SU-DHL-6 (cell line): Measurements from ENCODE around the gene AFF3.
"Not testable (repeated sequence)": the region's sequence is repeated elsewhere in the genome, so short reads cannot be mapped to it uniquely, and the experiment has no call there.

ENCODE experiments used
- H2AFZ ChIP-seq: fragments of 200-600 bp; sonication (generic); 2 replicates; pipeline ENCODE4 v1.6.1; 2014; ENCODE audit warnings: low read depth, mild to moderate bottlenecking, moderate library complexity, mixed read lengths, antibody characterized with exemption, low read length; ENCODE audit not compliant: severe bottlenecking
- H3F3A ChIP-seq: fragments of 200-600 bp; shearing (Covaris generic); 2 replicates; pipeline ENCODE4 v1.6.0; 2016; ENCODE audit warnings: antibody characterized with exemption, mild to moderate bottlenecking; ENCODE audit not compliant: insufficient read depth
- H3K27ac ChIP-seq: fragments of 200-600 bp; sonication (generic); 2 replicates; pipeline ENCODE4 v1.5.1; 2016; ENCODE audit warnings: low read depth, mild to moderate bottlenecking, low read length, moderate library complexity, mixed read lengths
- H3K27me3 ChIP-seq: fragments of 200-600 bp; sonication (generic), shearing (Covaris generic); 2 replicates; pipeline ENCODE4 v1.6.0; 2014; ENCODE audit warnings: mild to moderate bottlenecking, low read length
- H3K36me3 ChIP-seq: fragments of 200-600 bp; sonication (generic); 2 replicates; pipeline ENCODE4 v1.6.1; 2014; ENCODE audit warnings: mild to moderate bottlenecking, low read length, mixed read lengths
- H3K4me2 ChIP-seq: fragments of 300-600, 200-600 bp; shearing (Covaris generic), sonication (generic); 2 replicates; pipeline ENCODE4 v1.6.0; 2014; ENCODE audit warnings: low read length, low read depth, mild to moderate bottlenecking; ENCODE audit not compliant: poor library complexity, severe bottlenecking
- H3K4me3 ChIP-seq: fragments of 200-600 bp; sonication (generic); 2 replicates; pipeline ENCODE4 v1.5.1; 2014; ENCODE audit warnings: antibody characterized with exemption, low read length, mild to moderate bottlenecking, mixed read lengths; ENCODE audit not compliant: insufficient read depth, poor library complexity, severe bottlenecking
- H3K79me2 ChIP-seq: fragments of 200-600 bp; sonication (generic); 2 replicates; pipeline ENCODE4 v1.6.1; 2014; ENCODE audit warnings: mild to moderate bottlenecking, low read length, moderate library complexity; ENCODE audit not compliant: insufficient read depth
- H3K9ac ChIP-seq: fragments of 200-600 bp; sonication (generic); 2 replicates; pipeline ENCODE4 v1.7.0; 2014; ENCODE audit warnings: mild to moderate bottlenecking, low read length
- H3K9me2 ChIP-seq: fragments of 200-600 bp; sonication (generic); replicated peaks from 2 replicates; pipeline ENCODE4 v1.6.1; 2014; ENCODE audit warnings: low read length; ENCODE audit not compliant: insufficient read depth
- H3K9me3 ChIP-seq: fragments of 200-600 bp; sonication (generic); 2 replicates; pipeline ENCODE4 v1.6.1; 2014; ENCODE audit warnings: low read length, mixed read lengths; ENCODE audit not compliant: insufficient read depth
- H4K20me1 ChIP-seq: fragments of 200-600 bp; sonication (generic); 2 replicates; pipeline ENCODE4 v1.6.1; 2014; ENCODE audit warnings: low read depth, mild to moderate bottlenecking, antibody characterized with exemption, low read length, moderate library complexity, mixed read lengths
- EZH2phosphoT487 ChIP-seq: fragments of 200-600 bp; sonication (generic), shearing (Covaris generic); conservative IDR thresholded peaks from 2 replicates; pipeline ENCODE4 v1.6.1; 2018; ENCODE audit warnings: mild to moderate bottlenecking, antibody characterized with exemption, low read length, moderate library complexity, mixed read lengths
- TF ChIP-seq, protein P1 (sequence below): fragments of 200-600 bp; sonication (generic); IDR thresholded peaks from one replicate; pipeline ENCODE4 v1.5.1; 2017; ENCODE audit warnings: antibody characterized with exemption, mild to moderate bottlenecking, low read length, moderate library complexity; ENCODE audit not compliant: insufficient read depth, poor library complexity, severe bottlenecking

AFF3 gene

GRCh38 chr2:100109986-100110613, 32.3 kb downstream of the AFF3 start:
- Histone ChIP-seq H3K9ac (no peak overlapping the region), H3K79me2 (no peaks in the 10 kb centered on the region), H3K27ac (no peak overlapping the region), H3K9me3 (no peaks in the 10 kb centered on the region), H2AFZ (no peak overlapping the region), H3K36me3 (no peaks in the 10 kb centered on the region), H3K9me2 (no peaks in the 10 kb centered on the region), H3K27me3 (no peaks in the 10 kb centered on the region), H3K4me3 (no peak overlapping the region), H4K20me1 (0 out of 2 replicates have a peak, but pooled peaks cover 5% of the 10 kb centered on the region), H3F3A (0 out of 2 replicates have a peak, but pooled peaks cover 10% of the 10 kb centered on the region), H3K4me2 (no peak overlapping the region)
- TF ChIP-seq, protein P1, sequence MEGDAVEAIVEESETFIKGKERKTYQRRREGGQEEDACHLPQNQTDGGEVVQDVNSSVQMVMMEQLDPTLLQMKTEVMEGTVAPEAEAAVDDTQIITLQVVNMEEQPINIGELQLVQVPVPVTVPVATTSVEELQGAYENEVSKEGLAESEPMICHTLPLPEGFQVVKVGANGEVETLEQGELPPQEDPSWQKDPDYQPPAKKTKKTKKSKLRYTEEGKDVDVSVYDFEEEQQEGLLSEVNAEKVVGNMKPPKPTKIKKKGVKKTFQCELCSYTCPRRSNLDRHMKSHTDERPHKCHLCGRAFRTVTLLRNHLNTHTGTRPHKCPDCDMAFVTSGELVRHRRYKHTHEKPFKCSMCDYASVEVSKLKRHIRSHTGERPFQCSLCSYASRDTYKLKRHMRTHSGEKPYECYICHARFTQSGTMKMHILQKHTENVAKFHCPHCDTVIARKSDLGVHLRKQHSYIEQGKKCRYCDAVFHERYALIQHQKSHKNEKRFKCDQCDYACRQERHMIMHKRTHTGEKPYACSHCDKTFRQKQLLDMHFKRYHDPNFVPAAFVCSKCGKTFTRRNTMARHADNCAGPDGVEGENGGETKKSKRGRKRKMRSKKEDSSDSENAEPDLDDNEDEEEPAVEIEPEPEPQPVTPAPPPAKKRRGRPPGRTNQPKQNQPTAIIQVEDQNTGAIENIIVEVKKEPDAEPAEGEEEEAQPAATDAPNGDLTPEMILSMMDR = no peak
- no peak for TF ChIP-seq EZH2phosphoT487

- H3K9me2 ChIP-seq, H2AFZ ChIP-seq, H3K79me2 ChIP-seq, H3K9me3 ChIP-seq, H3K4me2 ChIP-seq, H3K27ac ChIP-seq, H3K27me3 ChIP-seq, H4K20me1 ChIP-seq, H3F3A ChIP-seq, H3K4me3 ChIP-seq, H3K36me3 ChIP-seq, H3K9ac ChIP-seq: not testable (repeated sequence)
These were observed 33.8 kb downstream of the AFF3 start for GRCh38 chr2:100108648-100109020.

DNA sequence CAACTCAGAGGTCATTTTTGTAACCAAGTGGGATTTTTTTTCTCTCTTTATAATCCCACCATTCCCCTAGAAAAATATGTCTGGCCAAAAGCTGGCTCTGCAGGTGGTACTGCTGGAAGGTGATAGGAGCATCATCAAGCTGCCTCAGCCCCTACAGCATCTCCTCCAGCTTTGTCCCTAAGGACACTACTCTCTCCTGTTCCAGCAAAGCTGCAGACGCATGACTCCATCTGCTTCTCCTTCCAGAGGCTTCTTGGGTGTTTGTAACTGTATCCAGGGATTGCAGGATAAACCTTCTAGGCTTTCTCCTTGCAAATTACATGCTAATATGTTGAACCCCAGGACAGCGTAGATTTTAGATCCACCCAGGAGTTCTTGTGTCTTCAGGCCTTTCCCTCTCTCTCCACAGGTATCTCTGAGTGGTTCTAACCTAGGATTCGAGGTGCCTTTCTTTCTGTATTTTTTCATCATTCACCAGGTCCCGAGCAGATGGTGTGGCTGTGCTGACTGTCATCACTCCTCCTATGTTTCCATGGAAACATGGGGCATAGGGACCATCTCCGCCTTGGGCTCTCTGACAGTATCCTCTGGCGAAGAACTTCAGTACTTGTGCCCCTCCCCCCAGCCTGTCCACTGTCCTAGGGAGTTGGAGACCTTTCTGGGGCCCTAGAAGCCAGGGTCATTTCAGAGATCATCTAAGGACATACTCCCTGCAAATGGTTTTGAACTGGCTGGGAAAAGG, 34.3 kb downstream of the AFF3 start:
- no peaks in the 10 kb centered on the region for H3K79me2 ChIP-seq
- H3K9ac ChIP-seq = no peak overlapping the region
- H4K20me1 ChIP-seq = 0 out of 2 replicates have a peak, but pooled peaks cover 5% of the 10 kb centered on the region
- TF ChIP-seq EZH2phosphoT487 = no peak
- TF ChIP-seq, protein P1 = no peak
- H3K9me3 ChIP-seq = no peaks in the 10 kb centered on the region
- no peak overlapping the region for H2AFZ ChIP-seq
- no peak overlapping the region for H3K27ac ChIP-seq
- H3K9me2 ChIP-seq = no peaks in the 10 kb centered on the region
- no peaks in the 10 kb centered on the region for H3K36me3 ChIP-seq
- no peak overlapping the region for H3K4me2 ChIP-seq
- H3K4me3 ChIP-seq = no peak overlapping the region
- H3F3A ChIP-seq = 0 out of 2 replicates have a peak, but pooled peaks cover 7% of the 10 kb centered on the region
- H3K27me3 ChIP-seq = no peaks in the 10 kb centered on the region

DNA sequence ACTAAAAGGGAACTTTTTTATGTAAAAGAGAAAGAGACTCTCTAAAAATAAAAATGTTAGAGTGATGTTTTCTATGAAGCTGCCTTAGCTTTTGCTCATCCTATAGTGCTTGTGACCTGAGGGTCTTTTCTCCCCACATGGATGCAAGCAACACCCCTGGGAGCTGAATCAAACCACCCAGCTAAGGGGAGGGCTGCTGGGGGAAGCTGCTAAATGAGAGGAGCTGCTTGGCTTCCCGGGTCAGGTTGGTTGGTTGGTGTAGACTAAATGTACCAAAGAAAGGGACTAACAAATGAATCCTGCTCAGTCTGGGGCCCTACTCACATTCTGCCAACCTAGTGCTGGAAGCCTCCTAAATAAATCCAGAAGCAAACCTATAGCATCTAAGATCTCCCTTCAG, 35.0 kb downstream of the AFF3 start:
- Histone ChIP-seq H3K9ac (no peak overlapping the region), H3K4me2 (no peak overlapping the region), H3K79me2 (no peaks in the 10 kb centered on the region), H3K4me3 (no peak overlapping the region), H3K9me3 (no peaks in the 10 kb centered on the region), H4K20me1 (0 out of 2 replicates have a peak, but pooled peaks cover 5% of the 10 kb centered on the region), H3F3A (0 out of 2 replicates have a peak, but pooled peaks cover 7% of the 10 kb centered on the region), H3K36me3 (no peaks in the 10 kb centered on the region), H2AFZ (no peak overlapping the region), H3K9me2 (no peaks in the 10 kb centered on the region), H3K27ac (no peak overlapping the region), H3K27me3 (no peaks in the 10 kb centered on the region)
- TF ChIP-seq, protein P1 = no peak
- TF ChIP-seq EZH2phosphoT487 = no peak
